GM12891 (cell line): Measurements from ENCODE around the gene TACO1.

Experiments
- PAX5 ChIP-seq: IDR thresholded peaks from 2 replicates; pipeline ENCODE4 v1.6.1; 2011; ENCODE audit warnings: low read length, moderate library complexity, mild to moderate bottlenecking; ENCODE audit not compliant: insufficient read depth, severe bottlenecking
- POLR2A ChIP-seq: IDR thresholded peaks from 2 replicates; pipeline ENCODE4 v1.6.1; 2011; ENCODE audit warnings: low read depth, low read length, control low read depth
- POLR2AphosphoS5 ChIP-seq: IDR thresholded peaks from 2 replicates; pipeline ENCODE4 v1.6.1; 2011; ENCODE audit warnings: low read depth, low read length, control low read depth
- POU2F2 ChIP-seq: IDR thresholded peaks from 2 replicates; pipeline ENCODE4 v1.6.1; 2011; ENCODE audit warnings: low read depth, mild to moderate bottlenecking, control low read depth, low read length, moderate library complexity
- TAF1 ChIP-seq: IDR thresholded peaks from 2 replicates; pipeline ENCODE4 v1.6.1; 2011; ENCODE audit warnings: low read depth, low read length, control low read depth

GRCh38 chr17:63588797-63589196 lies 11.9 kb upstream of the TACO1 start:
- TF ChIP-seq PAX5 (no peak), POLR2A (no peak), POLR2AphosphoS5 (no peak), POU2F2 (no peak), TAF1 (no peak)
